SKM-1 treated with dmso at 0.1 percent for 144 hours (cell line): ENCODE measurements around the gene EFR3B.

ENCODE experiments used
- DNase-seq: peaks from one replicate; lab custom pipeline; 2025; ENCODE audit not compliant: unreplicated experiment; lab: John Stamatoyannopoulos, UW

The EFR3B gene

GRCh38 chr2:25068217-25068616 is 26.3 kb downstream of the EFR3B start:
- no peak for DNase-seq

- no peak for DNase-seq
These were observed 30.1 kb downstream of the EFR3B start for GRCh38 chr2:25071966-25072365.

DNA sequence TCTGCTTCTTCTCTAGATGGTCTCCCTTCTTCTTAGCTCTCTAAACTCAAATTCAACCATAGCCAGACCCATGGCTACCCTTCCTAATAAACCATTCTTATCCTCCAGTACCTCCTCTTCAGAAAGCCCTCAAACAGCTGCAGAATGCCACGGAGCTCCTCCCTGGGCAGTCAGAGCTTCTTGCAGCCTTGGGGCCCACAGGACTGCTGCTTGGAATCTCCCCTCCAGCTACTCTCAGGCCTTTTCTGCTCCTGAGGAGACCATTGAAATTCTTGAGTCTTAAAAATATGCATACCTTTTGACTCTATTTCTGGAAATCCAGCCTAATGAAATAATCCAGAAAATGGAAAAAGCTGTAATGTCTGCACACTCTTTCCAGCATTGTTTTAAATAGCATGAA is 30.7 kb downstream of the EFR3B start:
- no peak for DNase-seq

DNA sequence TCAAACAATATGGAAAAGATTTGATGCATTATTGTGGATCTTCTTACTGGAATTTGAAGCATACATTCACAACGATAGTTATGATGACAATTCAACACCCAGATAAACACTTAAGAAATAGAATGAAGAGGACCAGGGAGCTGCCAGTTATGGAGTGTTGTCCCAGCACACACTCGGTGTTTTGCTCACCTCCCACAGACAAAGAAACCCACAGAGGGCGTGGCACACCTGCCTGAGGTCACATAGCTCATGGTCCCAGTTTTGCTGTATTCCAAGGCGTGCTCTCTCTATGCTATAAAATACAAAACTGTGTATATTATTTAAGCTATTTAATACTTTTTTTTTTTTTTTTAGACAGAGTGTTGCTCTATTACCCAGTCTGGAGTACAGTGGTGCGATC is 31.1 kb downstream of the EFR3B start:
- no peak for DNase-seq

DNA sequence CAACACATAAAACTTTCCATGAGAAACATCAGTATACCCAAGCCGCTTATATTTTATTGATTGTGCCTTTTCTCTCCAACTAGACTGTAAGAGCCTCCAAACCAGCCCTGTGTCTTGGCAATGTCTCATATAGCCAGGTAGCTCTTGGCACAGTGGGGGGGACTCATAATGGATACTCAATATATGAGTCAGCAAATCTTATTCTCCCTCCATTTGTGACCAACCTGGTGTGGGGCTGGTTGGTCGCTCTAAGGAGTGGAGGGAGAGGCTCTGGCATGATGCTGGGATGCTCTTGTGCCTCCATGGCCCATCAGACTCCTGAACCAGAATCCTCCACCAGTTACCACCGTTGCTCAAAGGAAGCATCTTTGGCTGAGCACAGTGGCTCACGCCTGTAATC is 32.0 kb downstream of the EFR3B start:
- no peak for DNase-seq

DNA sequence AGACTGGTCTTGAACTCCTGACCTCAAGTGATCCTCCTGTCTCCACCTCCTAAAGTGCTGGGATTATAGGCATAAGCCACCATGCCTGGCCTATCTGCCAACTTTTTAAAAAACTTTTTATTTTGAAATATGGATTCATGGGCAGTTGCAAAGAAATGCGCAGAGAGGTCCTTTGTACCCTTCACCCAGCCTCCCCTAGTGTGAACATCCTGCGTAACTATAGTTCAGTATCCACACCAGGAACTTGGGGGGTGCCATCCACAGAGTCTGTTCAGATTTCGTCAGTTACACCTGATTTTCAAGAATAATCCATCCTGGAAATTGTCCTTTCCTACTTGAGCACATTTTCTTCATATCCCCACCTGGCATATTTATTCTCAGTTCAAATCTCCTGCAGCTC is 33.0 kb downstream of the EFR3B start:
- no peak for DNase-seq

DNA sequence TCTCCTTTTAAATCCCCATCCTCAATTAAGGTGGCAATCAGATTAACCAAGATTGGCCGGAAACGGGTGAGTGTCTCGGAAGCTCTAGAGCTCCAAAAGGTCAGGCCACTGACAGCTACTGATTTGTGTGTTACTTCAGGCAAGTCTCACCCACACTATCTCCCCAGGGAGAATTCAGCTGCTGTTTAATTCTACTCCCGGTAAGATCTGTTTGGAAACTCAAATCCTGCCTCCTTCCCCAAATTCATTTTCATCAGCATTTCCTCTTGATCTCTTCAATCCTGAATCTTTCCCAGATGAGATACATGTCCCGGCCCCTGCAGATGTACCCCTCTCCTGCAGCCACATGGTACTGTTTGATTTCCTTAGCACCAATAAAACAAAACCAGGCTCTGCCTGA is 34.9 kb downstream of the EFR3B start:
- DNase-seq: no peak

- DNase-seq: no peak
These were observed 35.9 kb downstream of the EFR3B start for GRCh38 chr2:25077789-25078169.

GRCh38 chr2:25078170-25079049 is 36.5 kb downstream of the EFR3B start:
- DNase-seq: no peak

DNA sequence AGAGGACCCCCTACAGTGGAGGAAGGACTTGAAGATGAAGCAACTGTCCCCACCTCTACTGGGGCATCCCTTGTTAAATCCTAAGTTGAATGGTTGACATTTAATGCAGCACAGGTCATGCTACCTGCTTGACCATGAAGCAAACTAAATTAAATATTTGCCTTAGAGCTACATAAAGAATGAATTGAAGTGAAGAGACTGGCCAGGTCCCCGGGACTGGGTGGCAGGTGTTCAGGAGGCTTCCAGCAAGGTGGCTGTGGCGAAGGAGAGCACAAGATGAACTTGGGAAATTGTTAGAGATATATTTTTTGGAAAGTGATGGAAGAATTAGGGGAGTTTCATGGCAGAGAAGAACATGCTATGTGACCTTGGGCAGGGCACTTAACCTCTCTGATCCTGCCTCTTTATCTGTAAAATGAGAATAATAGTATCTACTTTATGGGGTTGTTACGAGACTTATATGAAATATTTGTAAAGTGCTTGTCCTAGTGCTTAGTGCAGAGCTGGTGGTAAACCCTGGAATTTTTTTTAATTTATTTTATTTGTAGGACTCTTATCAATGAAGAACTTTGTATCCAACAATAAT is 37.3 kb downstream of the EFR3B start:
- no peak for DNase-seq

DNA sequence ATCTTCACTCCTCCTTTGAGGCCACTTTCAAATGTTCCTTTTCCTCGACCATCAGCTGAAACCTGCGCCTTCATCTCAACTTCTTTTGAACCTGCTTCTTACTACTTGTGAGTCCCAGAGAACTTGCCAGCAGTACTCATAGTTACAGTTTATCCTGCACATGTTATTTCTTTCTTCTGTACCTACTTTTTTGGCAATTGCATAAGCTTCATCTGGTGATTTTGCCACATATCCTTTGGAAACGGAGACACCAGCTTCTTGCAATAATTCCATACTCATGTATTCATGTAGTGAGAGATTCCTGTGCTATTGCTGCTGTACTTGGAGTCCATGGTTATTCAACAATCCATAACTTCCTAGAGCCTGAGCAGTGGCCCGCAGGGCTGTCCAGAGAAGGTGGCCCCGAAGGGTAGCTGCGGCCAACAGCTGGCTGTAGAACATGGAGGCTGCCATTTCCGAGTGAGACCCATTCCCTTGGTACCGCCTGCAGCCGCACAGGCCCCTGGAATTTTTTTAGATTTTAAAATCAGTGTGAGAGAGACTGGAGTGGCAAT is 39.4 kb downstream of the EFR3B start:
- DNase-seq: no peak

DNA sequence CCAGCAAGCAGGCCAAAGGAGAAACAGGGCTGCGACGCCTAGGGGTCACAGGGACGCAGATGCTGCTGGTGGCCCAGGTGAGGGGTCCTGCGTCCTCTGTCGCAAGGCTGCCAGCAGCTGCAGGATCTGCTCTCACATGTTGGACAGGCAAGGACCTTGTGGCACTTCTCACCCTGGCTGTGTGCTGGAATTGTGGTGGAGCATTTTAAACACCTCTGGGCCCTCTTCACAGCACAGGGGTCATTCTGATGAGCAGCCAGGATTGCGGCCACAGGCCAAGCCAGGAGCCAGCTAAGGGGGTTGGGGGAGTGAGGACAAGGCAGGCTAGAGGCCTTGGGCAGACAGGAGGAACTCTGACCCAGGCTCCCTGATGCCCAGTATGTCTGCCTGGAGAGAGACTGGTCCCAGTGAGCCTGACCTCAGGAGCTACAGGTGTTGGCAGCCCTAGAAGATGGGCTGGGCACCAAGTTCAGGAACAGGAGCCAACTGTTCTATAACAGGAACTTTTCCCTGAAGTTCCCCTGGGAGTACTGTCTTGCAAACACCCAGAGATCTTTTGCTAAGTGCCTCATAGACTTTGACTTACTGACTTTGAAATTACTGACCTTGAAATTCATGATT is 40.2 kb downstream of the EFR3B start:
- DNase-seq: no peak

DNA sequence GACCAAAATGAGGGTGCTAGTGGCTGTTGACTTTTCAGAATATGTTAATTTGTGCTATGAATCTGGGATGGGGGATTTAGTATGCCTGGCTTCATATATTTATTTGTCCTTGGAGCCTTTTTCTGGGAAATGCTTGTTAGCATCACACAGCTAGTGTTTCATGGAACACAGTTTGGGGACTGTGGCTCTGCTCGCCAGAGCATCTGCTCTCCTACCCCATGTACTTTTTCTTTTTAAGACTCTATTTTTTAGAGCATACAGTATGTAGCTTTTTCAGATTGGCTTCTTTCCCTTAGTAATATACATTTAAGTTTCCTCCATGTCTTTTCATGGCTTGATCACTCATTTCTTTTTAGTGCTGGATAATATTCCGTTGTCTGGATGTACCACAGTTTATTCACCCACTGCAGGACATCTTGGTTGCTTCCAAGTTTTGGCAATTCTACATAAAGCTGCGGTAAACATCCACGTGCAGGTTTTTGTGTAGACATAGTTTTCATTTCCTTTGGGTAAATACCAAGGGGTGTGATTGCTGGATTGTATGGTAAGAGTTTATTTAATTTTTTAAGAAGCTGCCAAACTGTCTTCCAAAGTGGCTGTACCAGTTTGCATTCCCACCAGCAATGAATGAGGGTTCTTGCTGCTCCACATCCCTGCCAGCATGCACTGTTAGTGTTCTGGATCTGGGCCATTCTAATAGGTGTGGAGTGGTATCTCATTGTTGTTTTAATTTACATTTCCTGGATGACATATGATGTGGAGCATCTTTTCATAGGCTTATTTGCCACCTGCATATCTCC is 44.1 kb downstream of the EFR3B start:
- no peak for DNase-seq

DNA sequence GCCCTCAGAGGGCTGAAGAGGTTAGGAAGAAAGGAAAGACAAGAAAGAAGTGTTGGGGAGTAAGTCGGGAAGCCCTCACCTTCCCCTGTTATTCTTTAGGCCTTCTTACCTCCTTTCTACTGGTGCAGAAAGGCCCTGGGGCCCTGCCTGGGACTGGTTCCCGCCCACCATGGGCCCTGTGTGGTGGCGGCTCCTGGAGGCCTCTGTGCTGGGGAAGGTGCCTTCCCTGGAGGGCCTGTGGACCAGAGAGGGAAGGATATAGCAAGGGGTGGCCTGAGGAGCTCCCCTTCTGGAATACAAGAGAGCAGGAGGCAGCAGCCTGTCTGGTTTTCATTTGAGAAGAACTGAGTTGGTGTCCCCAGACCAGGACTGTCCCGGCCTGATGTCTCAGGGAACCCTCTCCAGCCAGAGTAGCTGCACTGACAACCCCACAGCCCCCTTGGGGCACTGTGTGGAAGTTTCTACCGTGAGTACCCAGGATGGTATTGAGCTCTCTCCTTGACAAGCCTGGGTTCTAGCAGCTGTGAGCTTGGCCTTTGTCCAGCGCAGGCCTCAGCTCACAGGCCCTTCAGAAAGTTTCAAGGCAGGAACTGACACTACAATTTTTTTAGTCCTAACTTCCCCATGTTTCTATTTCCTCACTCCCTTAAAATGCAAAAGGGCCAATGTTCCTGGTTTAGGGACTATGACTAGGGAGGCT is 47.1 kb downstream of the EFR3B start:
- DNase-seq: no peak

GRCh38 chr2:25089605-25090315 is 47.9 kb downstream of the EFR3B start:
- no peak for DNase-seq

DNA sequence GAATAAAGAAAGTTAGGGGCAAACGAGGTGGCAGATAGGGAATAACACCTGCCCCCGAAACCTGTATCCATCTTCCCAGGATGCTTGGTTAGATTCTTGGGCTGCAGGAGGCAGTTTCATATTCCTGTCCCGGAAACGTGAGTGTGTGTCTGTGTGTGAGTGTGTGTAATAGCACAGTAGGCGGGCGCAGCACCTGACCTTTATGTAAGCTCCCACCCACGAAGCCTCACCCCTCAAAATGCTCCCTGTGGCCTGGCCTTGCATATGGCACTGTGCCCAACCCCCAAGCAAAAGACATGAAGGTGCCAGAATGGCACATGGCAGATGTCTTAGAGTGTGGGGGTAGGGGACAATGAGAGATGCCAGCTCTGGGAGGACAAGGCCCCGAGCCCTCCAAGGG is 48.9 kb downstream of the EFR3B start:
- DNase-seq: no peak

DNA sequence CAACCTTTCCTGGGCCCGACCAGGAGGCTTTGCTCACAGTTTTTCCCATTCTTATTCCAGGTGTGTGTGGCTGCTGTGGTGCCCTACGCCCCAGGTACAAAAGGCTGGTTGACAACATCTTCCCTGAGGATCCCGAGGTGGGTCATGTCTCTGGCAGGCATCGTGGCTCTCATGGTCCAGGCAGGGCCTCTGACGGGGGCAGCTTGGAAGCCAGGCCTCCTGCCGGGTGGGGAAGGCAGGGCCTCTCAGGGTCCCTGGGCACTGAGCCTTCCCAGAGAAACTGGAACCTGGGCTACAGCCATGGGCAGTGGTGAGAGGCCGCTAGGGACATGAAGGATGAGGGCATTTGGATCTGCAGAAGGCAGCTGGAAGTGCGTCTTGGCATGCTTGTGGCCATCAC is 49.4 kb downstream of the EFR3B start:
- no peak for DNase-seq

DNA sequence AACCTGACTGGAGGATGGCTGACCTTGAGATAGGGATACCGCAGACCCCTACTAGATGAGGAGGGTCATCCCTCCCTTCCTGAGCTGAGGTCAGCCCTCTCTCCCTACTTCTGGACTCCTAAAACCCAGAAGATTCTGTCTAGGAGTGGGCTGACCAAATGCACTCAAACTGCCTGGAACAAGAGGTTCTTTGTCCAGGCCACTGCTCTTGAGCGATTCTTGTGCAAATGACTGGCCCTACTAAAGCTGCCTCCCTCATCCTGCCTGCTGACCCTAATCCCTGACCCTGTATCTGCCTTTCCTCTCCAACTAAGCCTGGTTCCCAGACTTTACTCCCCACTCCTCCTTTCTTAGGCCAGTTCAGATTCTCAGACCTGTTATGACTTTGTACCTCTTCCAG is 56.2 kb downstream of the EFR3B start:
- DNase-seq: no peak

DNA sequence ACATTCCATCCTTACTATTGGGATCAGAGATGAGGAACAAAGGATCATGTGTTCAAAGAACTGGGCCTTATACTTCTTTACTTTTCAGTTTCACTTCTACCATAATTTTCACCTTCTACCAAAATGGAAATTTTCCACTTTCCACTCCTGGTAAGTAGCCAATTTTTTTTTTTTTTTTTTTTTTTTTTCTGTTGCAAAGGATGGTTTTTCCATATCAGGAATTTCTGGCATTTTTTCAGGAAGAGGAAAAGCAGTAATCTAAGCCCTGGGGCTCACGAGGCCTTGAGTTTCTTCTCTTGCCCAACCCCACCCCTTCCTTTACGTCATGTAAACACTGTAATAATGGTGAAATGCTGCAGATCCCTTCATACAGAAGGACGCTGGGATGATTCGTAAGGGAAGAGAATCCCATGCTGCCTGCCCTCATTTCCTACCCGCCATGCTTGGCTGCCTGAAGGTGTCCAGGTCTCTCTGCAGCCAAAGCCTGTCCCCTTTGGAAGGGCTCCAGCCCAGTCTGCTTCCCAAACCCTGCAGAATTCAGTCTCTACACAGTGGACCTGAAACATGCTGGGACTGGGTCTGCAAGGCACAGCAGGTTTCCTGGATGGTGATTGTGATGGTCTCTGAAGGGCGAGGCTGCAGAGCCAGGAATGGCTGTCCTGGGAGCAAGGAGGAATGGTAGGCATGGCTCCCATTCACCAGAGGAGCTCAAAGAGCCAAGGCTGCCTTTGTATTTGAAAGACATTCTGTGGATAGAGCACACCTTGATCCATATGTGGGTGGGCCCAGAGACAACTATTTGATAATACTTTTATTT is 57.0 kb downstream of the EFR3B start:
- DNase-seq: no peak
